ENCODE data around the gene EXD3. TPM values are rescaled to one million over a fixed set of nuclear protein-coding genes. Genes with fewer than 3 reads are reported as not detected.

EXD3 gene
- total and polyA plus RNA-seq, 2 of the 4 experiments (the other 2 are of a cell fraction): 1.1 to 7.4 TPM

DNA sequence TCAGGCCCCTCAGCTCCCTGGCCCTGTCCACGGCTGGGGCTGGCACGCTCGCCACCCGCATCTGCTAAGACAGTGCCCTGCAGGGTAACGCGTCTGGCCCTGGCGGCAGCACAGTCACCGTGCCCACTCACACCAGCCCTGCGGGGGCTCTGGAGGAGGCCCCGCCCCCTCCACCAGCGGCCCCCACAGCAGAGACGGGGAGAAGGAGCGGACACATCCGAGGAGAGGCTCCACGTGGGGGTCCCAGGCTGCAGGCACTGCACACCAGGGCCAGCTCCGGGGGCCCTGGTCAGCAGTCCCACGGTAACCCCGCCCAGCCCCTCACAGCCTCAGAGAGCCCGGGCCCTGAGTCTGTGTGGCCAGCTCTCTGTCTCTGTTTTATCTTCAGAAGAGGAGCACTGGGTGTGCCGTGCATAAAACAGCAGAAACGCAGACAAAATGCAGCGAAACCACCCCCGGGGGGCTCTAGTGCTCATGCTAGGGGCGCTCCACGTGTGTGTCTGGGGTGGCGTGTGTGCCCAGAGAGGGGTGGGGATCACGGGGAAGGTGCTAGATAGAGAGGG is 73.4 kb downstream of the EXD3 start:
- H4K5ac ChIP-seq (ENCODE audit: low read depth, low read length): no peak overlapping the region
- H3K9me1 ChIP-seq (ENCODE audit: insufficient read depth, low read length): no peaks in the 10 kb centered on the region
- H3K9me3 ChIP-seq (ENCODE audit: control insufficient read depth, insufficient read depth, low read length): peaks cover 17% of the 10 kb centered on the region
- no peak overlapping the region for H4K8ac ChIP-seq (ENCODE audit: low read depth in 2 of 2, low read length in 2 of 2)
- H3K36me3 ChIP-seq (ENCODE audit: control insufficient read depth, insufficient read depth, low read length): peaks cover 2% of the 10 kb centered on the region; the same call in 1 of the 2 replicates
- no peak overlapping the region for H3K9ac ChIP-seq (ENCODE audit: low read depth, low read length)
- ChIA-PET CTCF (no interaction called here), POLR2A (ENCODE audit: unreplicated experiment) (no interaction called here)
- no peak overlapping the region for H2BK20ac ChIP-seq (ENCODE audit: low read depth, low read length)
- no peak overlapping the region for H3K4ac ChIP-seq (ENCODE audit: low read depth, low read length)
- H3K79me1 ChIP-seq (ENCODE audit: low read depth in 1 of 2, low read length in 2 of 2): no peaks in the 10 kb centered on the region
- H2BK120ac ChIP-seq (ENCODE audit: low read depth, low read length): no peak overlapping the region
- no peak overlapping the region for H2AFZ ChIP-seq (replicated peaks; ENCODE audit: low read length, poor library complexity)
- no peak overlapping the region for H3K14ac ChIP-seq (replicated peaks; ENCODE audit: low read depth, low read length)
- H2AK9ac ChIP-seq (replicated peaks; ENCODE audit: low read depth, low read length, poor library complexity): no peak overlapping the region
- H3K27me3 ChIP-seq (ENCODE audit: control insufficient read depth, insufficient read depth, low read length): no peaks in the 10 kb centered on the region
- intact Hi-C loops (cut with micrococcal nuclease): no loop called here
- DNase-seq (no peak), ATAC-seq (ENCODE audit: low read depth) (no peak)
- 97% methylated on average over 8 of the region's 27 CpGs; no CpG with 5 or more reads in 1 of the 2 experiments for WGBS, 2 experiments (ENCODE audit: extremely low coverage in 2 of 2, insufficient read length in 1 of 2)
- no peak overlapping the region for H2AK5ac ChIP-seq (ENCODE audit: low read depth, low read length)
- no peaks in the 10 kb centered on the region for H3K4me1 ChIP-seq (ENCODE audit: control insufficient read depth, insufficient read depth, low read length)
- H4K91ac ChIP-seq (ENCODE audit: insufficient read depth, low read depth, low read length): no peak overlapping the region
- no TSS peak for BruUV-seq (replicated peaks)
- H3K18ac ChIP-seq (ENCODE audit: low read depth, low read length): no peak overlapping the region
- no peak overlapping the region for H2BK15ac ChIP-seq (ENCODE audit: low read depth, low read length)
- dilution Hi-C loops (cut with HindIII; ENCODE audit: low sequenced_read_pairs, unreplicated experiment): no loop called here
- in situ Hi-C loops (cut with MboI; ENCODE audit: low sequenced_read_pairs): no loop called here
- H3K27ac ChIP-seq (ENCODE audit: insufficient read depth, low read length): no peak overlapping the region
- no peak overlapping the region for H2BK5ac ChIP-seq (ENCODE audit: low read depth, low read length, poor library complexity, severe bottlenecking)
- no peak overlapping the region for H3K4me3 ChIP-seq (ENCODE audit: insufficient read depth, low read depth, low read length)
- TF ChIP-seq POLR2A (IDR thresholded peaks at IDR 0.05; ENCODE audit: low read depth, low read length) (no peak), NFE2L2 (IDR thresholded peaks at IDR 0.05; ENCODE audit: low read depth, low read length) (no peak), MXI1 (IDR thresholded peaks at IDR 0.05; ENCODE audit: borderline replicate concordance, low read depth, low read length) (no peak), BHLHE40 (IDR thresholded peaks at IDR 0.05; ENCODE audit: low read depth, low read length) (no peak), CHD1 (IDR thresholded peaks at IDR 0.05; ENCODE audit: low read depth, low read length) (no peak), MAFK (IDR thresholded peaks at IDR 0.05; ENCODE audit: low read depth, low read length) (no peak), RCOR1 (IDR thresholded peaks at IDR 0.05; ENCODE audit: insufficient replicate concordance, low read length) (no peak), MAZ (IDR thresholded peaks at IDR 0.05; ENCODE audit: borderline replicate concordance, low read depth, low read length) (no peak)
- TF ChIP-seq, protein P1, sequence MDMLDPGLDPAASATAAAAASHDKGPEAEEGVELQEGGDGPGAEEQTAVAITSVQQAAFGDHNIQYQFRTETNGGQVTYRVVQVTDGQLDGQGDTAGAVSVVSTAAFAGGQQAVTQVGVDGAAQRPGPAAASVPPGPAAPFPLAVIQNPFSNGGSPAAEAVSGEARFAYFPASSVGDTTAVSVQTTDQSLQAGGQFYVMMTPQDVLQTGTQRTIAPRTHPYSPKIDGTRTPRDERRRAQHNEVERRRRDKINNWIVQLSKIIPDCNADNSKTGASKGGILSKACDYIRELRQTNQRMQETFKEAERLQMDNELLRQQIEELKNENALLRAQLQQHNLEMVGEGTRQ (IDR thresholded peaks at IDR 0.05; ENCODE audit: low read depth, low read length): no peak
- TF ChIP-seq, protein P2, sequence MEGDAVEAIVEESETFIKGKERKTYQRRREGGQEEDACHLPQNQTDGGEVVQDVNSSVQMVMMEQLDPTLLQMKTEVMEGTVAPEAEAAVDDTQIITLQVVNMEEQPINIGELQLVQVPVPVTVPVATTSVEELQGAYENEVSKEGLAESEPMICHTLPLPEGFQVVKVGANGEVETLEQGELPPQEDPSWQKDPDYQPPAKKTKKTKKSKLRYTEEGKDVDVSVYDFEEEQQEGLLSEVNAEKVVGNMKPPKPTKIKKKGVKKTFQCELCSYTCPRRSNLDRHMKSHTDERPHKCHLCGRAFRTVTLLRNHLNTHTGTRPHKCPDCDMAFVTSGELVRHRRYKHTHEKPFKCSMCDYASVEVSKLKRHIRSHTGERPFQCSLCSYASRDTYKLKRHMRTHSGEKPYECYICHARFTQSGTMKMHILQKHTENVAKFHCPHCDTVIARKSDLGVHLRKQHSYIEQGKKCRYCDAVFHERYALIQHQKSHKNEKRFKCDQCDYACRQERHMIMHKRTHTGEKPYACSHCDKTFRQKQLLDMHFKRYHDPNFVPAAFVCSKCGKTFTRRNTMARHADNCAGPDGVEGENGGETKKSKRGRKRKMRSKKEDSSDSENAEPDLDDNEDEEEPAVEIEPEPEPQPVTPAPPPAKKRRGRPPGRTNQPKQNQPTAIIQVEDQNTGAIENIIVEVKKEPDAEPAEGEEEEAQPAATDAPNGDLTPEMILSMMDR (conservative IDR thresholded peaks at IDR 0.05; ENCODE audit: low read depth, low read length): no peak
- TF ChIP-seq, protein P3, sequence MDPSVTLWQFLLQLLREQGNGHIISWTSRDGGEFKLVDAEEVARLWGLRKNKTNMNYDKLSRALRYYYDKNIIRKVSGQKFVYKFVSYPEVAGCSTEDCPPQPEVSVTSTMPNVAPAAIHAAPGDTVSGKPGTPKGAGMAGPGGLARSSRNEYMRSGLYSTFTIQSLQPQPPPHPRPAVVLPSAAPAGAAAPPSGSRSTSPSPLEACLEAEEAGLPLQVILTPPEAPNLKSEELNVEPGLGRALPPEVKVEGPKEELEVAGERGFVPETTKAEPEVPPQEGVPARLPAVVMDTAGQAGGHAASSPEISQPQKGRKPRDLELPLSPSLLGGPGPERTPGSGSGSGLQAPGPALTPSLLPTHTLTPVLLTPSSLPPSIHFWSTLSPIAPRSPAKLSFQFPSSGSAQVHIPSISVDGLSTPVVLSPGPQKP (IDR thresholded peaks at IDR 0.05; ENCODE audit: borderline replicate concordance, low read depth, low read length): no peak
- no peak overlapping the region for H3K4me2 ChIP-seq (ENCODE audit: low read depth, low read length)
- no peaks in the 10 kb centered on the region for H4K20me1 ChIP-seq (ENCODE audit: insufficient read depth, low read length)
- no peak overlapping the region for H3K23ac ChIP-seq (ENCODE audit: low read depth, low read length)
- no peak overlapping the region for H3K56ac ChIP-seq (ENCODE audit: extremely low read depth, insufficient read depth, low read length)

All from IMR-90 (cell line).